HL-60 (cell line): Measurements from ENCODE around the gene YARS1.

ENCODE experiments used
- DNase-seq, 2 experiments: peaks; one replicate each; pipeline ENCODE4 v3.0.0-alpha.2; 2010 to 2020; ENCODE audit warnings: low read depth in 1 of 2, low spot score in 1 of 2
- H3K27ac ChIP-seq: fragments of 250-450 bp; sonication (Bioruptor Pico); replicated peaks from 2 replicates; pipeline ENCODE4 v1.5.1; 2020; ENCODE audit warnings: mild to moderate bottlenecking, moderate library complexity
- H3K27me3 ChIP-seq: fragments of 250-450 bp; sonication (Bioruptor Pico); 2 replicates; pipeline ENCODE4 v1.5.1; 2021; ENCODE audit warnings: mild to moderate bottlenecking, moderate library complexity; ENCODE audit not compliant: insufficient read depth, poor library complexity, severe bottlenecking
- H3K4me3 ChIP-seq: replicated peaks from 2 replicates; pipeline ENCODE4 v1.5.1; 2011; ENCODE audit warnings: mild to moderate bottlenecking, control low read depth, low read length; ENCODE audit not compliant: insufficient read depth
- CTCF ChIP-seq: IDR thresholded peaks from one replicate; pipeline ENCODE4 v1.5.1; 2011; ENCODE audit warnings: low read length, control low read depth, inconsistent platforms; ENCODE audit not compliant: insufficient read depth
- GABPA ChIP-seq: IDR thresholded peaks from 2 replicates; pipeline ENCODE4 v1.6.1; 2012; ENCODE audit warnings: low read depth
- POLR2AphosphoS5 ChIP-seq: IDR thresholded peaks from 2 replicates; pipeline ENCODE4 v1.6.1; 2012; ENCODE audit warnings: low read depth
- SPI1 ChIP-seq: IDR thresholded peaks from 2 replicates; pipeline ENCODE4 v1.6.1; 2012; ENCODE audit warnings: low read depth, mild to moderate bottlenecking, borderline replicate concordance
- TF ChIP-seq, protein P1 (sequence below): IDR thresholded peaks from 2 replicates; pipeline ENCODE4 v1.6.1; 2012; ENCODE audit warnings: low read depth; ENCODE audit not compliant: insufficient replicate concordance

Gene YARS1

GRCh38 chr1:32768110-32768850, 48.9 kb downstream of the YARS1 start:
- no peak for DNase-seq
- no peak for TF ChIP-seq CTCF
- no peak for TF ChIP-seq SPI1
- TF ChIP-seq GABPA: no peak
- TF ChIP-seq, protein P1, sequence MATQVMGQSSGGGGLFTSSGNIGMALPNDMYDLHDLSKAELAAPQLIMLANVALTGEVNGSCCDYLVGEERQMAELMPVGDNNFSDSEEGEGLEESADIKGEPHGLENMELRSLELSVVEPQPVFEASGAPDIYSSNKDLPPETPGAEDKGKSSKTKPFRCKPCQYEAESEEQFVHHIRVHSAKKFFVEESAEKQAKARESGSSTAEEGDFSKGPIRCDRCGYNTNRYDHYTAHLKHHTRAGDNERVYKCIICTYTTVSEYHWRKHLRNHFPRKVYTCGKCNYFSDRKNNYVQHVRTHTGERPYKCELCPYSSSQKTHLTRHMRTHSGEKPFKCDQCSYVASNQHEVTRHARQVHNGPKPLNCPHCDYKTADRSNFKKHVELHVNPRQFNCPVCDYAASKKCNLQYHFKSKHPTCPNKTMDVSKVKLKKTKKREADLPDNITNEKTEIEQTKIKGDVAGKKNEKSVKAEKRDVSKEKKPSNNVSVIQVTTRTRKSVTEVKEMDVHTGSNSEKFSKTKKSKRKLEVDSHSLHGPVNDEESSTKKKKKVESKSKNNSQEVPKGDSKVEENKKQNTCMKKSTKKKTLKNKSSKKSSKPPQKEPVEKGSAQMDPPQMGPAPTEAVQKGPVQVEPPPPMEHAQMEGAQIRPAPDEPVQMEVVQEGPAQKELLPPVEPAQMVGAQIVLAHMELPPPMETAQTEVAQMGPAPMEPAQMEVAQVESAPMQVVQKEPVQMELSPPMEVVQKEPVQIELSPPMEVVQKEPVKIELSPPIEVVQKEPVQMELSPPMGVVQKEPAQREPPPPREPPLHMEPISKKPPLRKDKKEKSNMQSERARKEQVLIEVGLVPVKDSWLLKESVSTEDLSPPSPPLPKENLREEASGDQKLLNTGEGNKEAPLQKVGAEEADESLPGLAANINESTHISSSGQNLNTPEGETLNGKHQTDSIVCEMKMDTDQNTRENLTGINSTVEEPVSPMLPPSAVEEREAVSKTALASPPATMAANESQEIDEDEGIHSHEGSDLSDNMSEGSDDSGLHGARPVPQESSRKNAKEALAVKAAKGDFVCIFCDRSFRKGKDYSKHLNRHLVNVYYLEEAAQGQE: no peak
- TF ChIP-seq POLR2AphosphoS5: no peak
- no peaks in the 10 kb centered on the region for H3K27me3 ChIP-seq
- no peak overlapping the region for H3K27ac ChIP-seq
- H3K4me3 ChIP-seq: no peak overlapping the region

GRCh38 chr1:32767641-32768040, 49.5 kb downstream of the YARS1 start:
- Histone ChIP-seq H3K4me3 (no peak overlapping the region), H3K27ac (no peak overlapping the region), H3K27me3 (no peaks in the 10 kb centered on the region)
- no peak for DNase-seq
- TF ChIP-seq CTCF (no peak), SPI1 (no peak), POLR2AphosphoS5 (no peak), GABPA (no peak)
- TF ChIP-seq, protein P1: no peak

DNA sequence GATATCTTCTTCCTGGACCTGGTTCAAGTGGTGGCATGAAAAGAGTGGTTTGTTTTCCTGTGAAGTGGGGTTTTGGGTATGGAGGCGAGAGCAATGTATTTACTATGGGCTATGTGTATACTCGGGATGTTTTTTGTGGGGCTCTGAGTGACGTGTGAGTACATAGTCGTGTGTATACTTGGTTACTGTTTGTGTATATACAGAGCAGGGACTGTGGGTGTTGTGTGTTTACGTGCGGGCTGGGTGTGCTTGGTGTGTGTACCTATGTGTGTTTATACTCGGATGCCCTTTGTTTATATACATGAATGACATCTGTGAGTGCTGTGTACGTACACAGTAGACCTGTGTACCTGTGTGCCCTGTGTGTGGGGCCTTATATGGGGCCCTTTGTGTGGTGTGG, 50.0 kb downstream of the YARS1 start:
- H3K27me3 ChIP-seq: no peaks in the 10 kb centered on the region
- DNase-seq: no peak
- H3K27ac ChIP-seq: no peak overlapping the region
- no peak overlapping the region for H3K4me3 ChIP-seq
- TF ChIP-seq CTCF (no peak), POLR2AphosphoS5 (no peak), SPI1 (no peak), GABPA (no peak)
- TF ChIP-seq, protein P1: no peak
